ENCODE results near the gene CLCNKA. TPM values are rescaled to one million over a fixed set of nuclear protein-coding genes. Genes with fewer than 3 reads are reported as not detected.

The CLCNKA gene
- total RNA-seq, 1 experiment from 2014 or later = 0.10 TPM

GRCh38 chr1:16015960-16016901 is 5.6 kb upstream of the CLCNKA start:
- H3K27me3 ChIP-seq (ENCODE audit: insufficient read depth, low read length) = no peaks in the 10 kb centered on the region
- no peak for TF ChIP-seq ZNF274 (IDR thresholded peaks at IDR 0.05; ENCODE audit: low read depth, low read length)
- TF ChIP-seq EGR1 (IDR thresholded peaks at IDR 0.05; ENCODE audit: low read depth) = no peak
- no peak for TF ChIP-seq JUND (IDR thresholded peaks at IDR 0.05)
- no peak for TF ChIP-seq ZBTB33 (IDR thresholded peaks at IDR 0.05; ENCODE audit: extremely low read depth, insufficient replicate concordance, low read length)
- TF ChIP-seq CEBPB (IDR thresholded peaks at IDR 0.05; ENCODE audit: low read depth) = no peak
- H2AFZ ChIP-seq (ENCODE audit: low read depth, low read length, poor library complexity, severe bottlenecking) = no peak overlapping the region
- POLR2A ChIA-PET = no interaction called here
- H3K36me3 ChIP-seq (ENCODE audit: control insufficient read depth in 1 of 2, insufficient read depth in 2 of 2, low read length in 2 of 2) = no peaks in the 10 kb centered on the region
- no peaks in the 10 kb centered on the region for H3K9me2 ChIP-seq (ENCODE audit: insufficient read depth)
- peaks cover 10 to 32% of the 10 kb centered on the region in 2 experiments for H3K4me1 ChIP-seq (ENCODE audit: control insufficient read depth in 1 of 2, insufficient read depth in 2 of 2, low read length in 2 of 2)
- BruUV-seq (replicated peaks) = no TSS peak
- H3K27ac ChIP-seq (ENCODE audit: low read depth, low read length) = no peak overlapping the region
- H3K4me3 ChIP-seq (replicated peaks in 1 of 2; ENCODE audit: low read depth in 1 of 2, low read length in 2 of 2) = no peak overlapping the region
- no peak overlapping the region for H3K4me2 ChIP-seq (ENCODE audit: low read length)
- no peaks in the 10 kb centered on the region for H3K9me3 ChIP-seq (ENCODE audit: control insufficient read depth in 1 of 2, insufficient read depth in 1 of 2, low read depth in 1 of 2, low read length in 2 of 2)
- RAD21 ChIA-PET (ENCODE audit: low non-redundant PET in 1 of 2, low total read pairs in 2 of 2, uncharacterized antibody in 2 of 2, unreplicated experiment in 2 of 2) = no interaction called here
- no peaks in the 10 kb centered on the region for H3K79me2 ChIP-seq (ENCODE audit: insufficient read depth, low read length)
- CTCF ChIA-PET = no interaction called here
- H4K20me1 ChIP-seq (ENCODE audit: insufficient read depth) = no peaks in the 10 kb centered on the region
- DNase-seq (ENCODE audit: low read depth, low spot score) (no peak), ATAC-seq (no peak)
- intact Hi-C loops (cut with micrococcal nuclease) = no loop called here
- H3K9ac ChIP-seq (ENCODE audit: low read length) = no peak overlapping the region

- no peak overlapping the region for H3K4me2 ChIP-seq (ENCODE audit: low read length)
- no peak overlapping the region for H2AFZ ChIP-seq (ENCODE audit: low read depth, low read length, poor library complexity, severe bottlenecking)
- no peaks in the 10 kb centered on the region for H4K20me1 ChIP-seq (ENCODE audit: insufficient read depth)
- CTCF ChIA-PET = no interaction called here
- no peak for ATAC-seq
- RAD21 ChIA-PET (ENCODE audit: low non-redundant PET in 1 of 2, low total read pairs in 2 of 2, uncharacterized antibody in 2 of 2, unreplicated experiment in 2 of 2) = no interaction called here
- DNase-seq (ENCODE audit: low read depth, low spot score) = no peak
- no peaks in the 10 kb centered on the region for H3K9me3 ChIP-seq (ENCODE audit: control insufficient read depth in 1 of 2, insufficient read depth in 1 of 2, low read depth in 1 of 2, low read length in 2 of 2)
- no peaks in the 10 kb centered on the region for H3K36me3 ChIP-seq (ENCODE audit: control insufficient read depth in 1 of 2, insufficient read depth in 2 of 2, low read length in 2 of 2)
- no peaks in the 10 kb centered on the region for H3K27me3 ChIP-seq (ENCODE audit: insufficient read depth, low read length)
- POLR2A ChIA-PET = no interaction called here
- no TSS peak for BruUV-seq (replicated peaks)
- no peaks in the 10 kb centered on the region for H3K9me2 ChIP-seq (ENCODE audit: insufficient read depth)
- no peaks in the 10 kb centered on the region for H3K79me2 ChIP-seq (ENCODE audit: insufficient read depth, low read length)
- intact Hi-C loops (cut with micrococcal nuclease) = no loop called here
- no peak overlapping the region for H3K27ac ChIP-seq (ENCODE audit: low read depth, low read length)
- no peak overlapping the region for H3K4me3 ChIP-seq (replicated peaks in 1 of 2; ENCODE audit: low read depth in 1 of 2, low read length in 2 of 2)
- peaks cover 10 to 30% of the 10 kb centered on the region in 2 experiments for H3K4me1 ChIP-seq (ENCODE audit: control insufficient read depth in 1 of 2, insufficient read depth in 2 of 2, low read length in 2 of 2)
- H3K9ac ChIP-seq (ENCODE audit: low read length) = no peak overlapping the region
- TF ChIP-seq SP1 (IDR thresholded peaks at IDR 0.05; ENCODE audit: low read depth) = no peak
- no peak for TF ChIP-seq FOSL1 (IDR thresholded peaks at IDR 0.05; ENCODE audit: low read depth)
- no peak for TF ChIP-seq ZFX (IDR thresholded peaks at IDR 0.05)
- no peak for TF ChIP-seq REST (IDR thresholded peaks at IDR 0.05; ENCODE audit: low read depth)
- no peak for TF ChIP-seq POLR2AphosphoS5 (IDR thresholded peaks at IDR 0.05; ENCODE audit: low read depth, low read length)
- no peak for TF ChIP-seq CTCF (IDR thresholded peaks at IDR 0.05 in 2 of 3, conservative IDR thresholded peaks at IDR 0.05 in 1 of 3; ENCODE audit: borderline replicate concordance in 1 of 3, insufficient read depth in 1 of 3, low read depth in 2 of 3, low read length in 2 of 3)
- no peak for TF ChIP-seq POLR2A (IDR thresholded peaks at IDR 0.05; ENCODE audit: borderline replicate concordance, extremely low read depth, insufficient read depth, insufficient read length)
- TF ChIP-seq SRF (IDR thresholded peaks at IDR 0.05; ENCODE audit: low read depth) = no peak
Measured at GRCh38 chr1:16017076-16017460, 4.8 kb upstream of the CLCNKA start.
